ENCODE data around the gene MELK. TPM values are rescaled to one million over a fixed set of nuclear protein-coding genes. Genes with fewer than 3 reads are reported as not detected.

Gene MELK
- total RNA-seq, 1 donor from 2014 or later = 0.49 TPM

- intact Hi-C loops (cut with DNase I) = no loop called here
- no peak for DNase-seq (ENCODE audit: low spot score)
- no peak for ATAC-seq
Measured at GRCh38 chr9:36656842-36657241, 84.1 kb downstream of the MELK start.

GRCh38 chr9:36659500-36659899 lies 86.8 kb downstream of the MELK start:
- no peak for DNase-seq (ENCODE audit: low spot score)
- ATAC-seq = no peak
- intact Hi-C loops (cut with DNase I) = no loop called here

- ATAC-seq (no peak), DNase-seq (ENCODE audit: low spot score) (no peak)
- intact Hi-C loops (cut with DNase I) = no loop called here
Measured at GRCh38 chr9:36664806-36665205, 92.1 kb downstream of the MELK start.

- intact Hi-C loops (cut with DNase I) = no loop called here
Measured at GRCh38 chr9:36665387-36665786, 92.7 kb downstream of the MELK start.

GRCh38 chr9:36665921-36666431 lies 93.3 kb downstream of the MELK start:
- DNase-seq (ENCODE audit: low spot score) (no peak), ATAC-seq (no peak)
- intact Hi-C loops (cut with DNase I) = no loop called here

More at GRCh38 chr9:36665387-36665786, 92.7 kb downstream of the MELK start:
- no peak for ATAC-seq
- no peak for DNase-seq (ENCODE audit: low spot score)

- ATAC-seq (no peak), DNase-seq (ENCODE audit: low spot score) (no peak)
- intact Hi-C loops (cut with DNase I) = no loop called here
Measured at GRCh38 chr9:36671561-36671960, 98.9 kb downstream of the MELK start.

GRCh38 chr9:36676091-36676490 lies 103.4 kb downstream of the MELK start:
- DNase-seq (ENCODE audit: low spot score) = no peak
- intact Hi-C loops (cut with DNase I) = no loop called here
- no peak for ATAC-seq

- ATAC-seq (no peak), DNase-seq (ENCODE audit: low spot score) (no peak)
- intact Hi-C loops (cut with DNase I) = no loop called here
Measured at GRCh38 chr9:36676778-36677485, 104.2 kb downstream of the MELK start.

- intact Hi-C loops (cut with DNase I) = no loop called here
- no peak for DNase-seq (ENCODE audit: low spot score)
- no peak for ATAC-seq
Measured at GRCh38 chr9:36677611-36678010, 104.9 kb downstream of the MELK start.

- ATAC-seq = no peak
- intact Hi-C loops (cut with DNase I) = no loop called here
Measured at GRCh38 chr9:36679710-36680109, 107.0 kb downstream of the MELK start.

GRCh38 chr9:36686471-36686870 lies 113.8 kb downstream of the MELK start:
- no peak for DNase-seq (ENCODE audit: low spot score)
- no peak for ATAC-seq
- intact Hi-C loops (cut with DNase I) = no loop called here

More at GRCh38 chr9:36679710-36680109, 107.0 kb downstream of the MELK start:
- no peak for DNase-seq (ENCODE audit: low spot score)

GRCh38 chr9:36690412-36691168 lies 117.9 kb downstream of the MELK start:
- ATAC-seq = no peak
- intact Hi-C loops (cut with DNase I) = no loop called here
- no peak for DNase-seq (ENCODE audit: low spot score)

GRCh38 chr9:36691671-36692070 lies 119.0 kb downstream of the MELK start:
- no peak for DNase-seq (ENCODE audit: low spot score)
- intact Hi-C loops (cut with DNase I) = no loop called here

GRCh38 chr9:36698984-36699383 lies 126.3 kb downstream of the MELK start:
- intact Hi-C loops (cut with DNase I) = no loop called here
- ATAC-seq = no peak
- no peak for DNase-seq (ENCODE audit: low spot score)

More at GRCh38 chr9:36691671-36692070, 119.0 kb downstream of the MELK start:
- ATAC-seq = no peak

GRCh38 chr9:36704148-36704547 lies 131.5 kb downstream of the MELK start:
- ATAC-seq = no peak
- DNase-seq (ENCODE audit: low spot score) = no peak
- intact Hi-C loops (cut with DNase I) = no loop called here

GRCh38 chr9:36713515-36714490 lies 141.1 kb downstream of the MELK start:
- ATAC-seq = no peak
- intact Hi-C loops (cut with DNase I) = no loop called here
- DNase-seq (ENCODE audit: low spot score) = no peak

GRCh38 chr9:36716496-36716895 lies 143.8 kb downstream of the MELK start:
- intact Hi-C loops (cut with DNase I) = no loop called here
- ATAC-seq (no peak), DNase-seq (ENCODE audit: low spot score) (no peak)

GRCh38 chr9:36717276-36717675 lies 144.6 kb downstream of the MELK start:
- intact Hi-C loops (cut with DNase I) = no loop called here
- ATAC-seq = no peak
- DNase-seq (ENCODE audit: low spot score) = no peak

GRCh38 chr9:36718612-36719011 lies 145.9 kb downstream of the MELK start:
- ATAC-seq = no peak
- DNase-seq (ENCODE audit: low spot score) = no peak
- intact Hi-C loops (cut with DNase I) = no loop called here

All from sciatic nerve (tissue), 2 donors.